GM10266 (cell line): ENCODE results near the gene STXBP3.
"Not testable (repeated sequence)": the region's sequence is repeated elsewhere in the genome, so short reads cannot be mapped to it uniquely, and the experiment has no call there.

Experiments used
- DNase-seq: peaks from one replicate; pipeline ENCODE4 v3.0.0; 2012; ENCODE audit errors: extremely low spot score
- CTCF ChIP-seq: IDR thresholded peaks from 2 replicates; pipeline ENCODE4 v1.5.1; 2012; ENCODE audit warnings: mild to moderate bottlenecking, low read depth; ENCODE audit not compliant: control insufficient read depth, insufficient read depth; ENCODE audit errors: missing control alignments

STXBP3 gene

GRCh38 chr1:108780937-108781574, 34.6 kb downstream of the STXBP3 start:
- TF ChIP-seq CTCF, result no peak
- DNase-seq, result no peak

- not testable (repeated sequence) for DNase-seq
Observed at GRCh38 chr1:108781575-108781944, 35.1 kb downstream of the STXBP3 start.

GRCh38 chr1:108785264-108785663, 38.8 kb downstream of the STXBP3 start:
- TF ChIP-seq CTCF, result no peak
- DNase-seq, result no peak

GRCh38 chr1:108785880-108786279, 39.4 kb downstream of the STXBP3 start:
- DNase-seq, result no peak
- TF ChIP-seq CTCF, result no peak

- no peak for DNase-seq
- TF ChIP-seq CTCF, result no peak
Observed at GRCh38 chr1:108791790-108792189, 45.3 kb downstream of the STXBP3 start.

- no peak for TF ChIP-seq CTCF
- DNase-seq, result no peak
Observed at GRCh38 chr1:108792420-108792819, 45.9 kb downstream of the STXBP3 start.

GRCh38 chr1:108799001-108799400, 52.5 kb downstream of the STXBP3 start:
- no peak for DNase-seq
- TF ChIP-seq CTCF, result no peak

- TF ChIP-seq CTCF, result no peak
- DNase-seq, result no peak
Observed at GRCh38 chr1:108801101-108801500, 54.6 kb downstream of the STXBP3 start.
